OCI-LY3 (cell line): ENCODE data around the gene NDRG4.

Source experiments
- H2AFZ ChIP-seq: fragments of 200-600, 300-600 bp; shearing (Covaris generic); 2 replicates; pipeline ENCODE4 v1.6.0; 2014; ENCODE audit warnings: antibody characterized with exemption, low read depth, low read length
- H3K27ac ChIP-seq: fragments of 200-600, 300-600 bp; sonication (generic); 2 replicates; pipeline ENCODE4 v1.5.1; 2014; ENCODE audit warnings: mild to moderate bottlenecking, low read length, moderate library complexity, mixed read lengths
- H3K27me3 ChIP-seq: fragments of 200-600, 300-600 bp; sonication (generic); 2 replicates; pipeline ENCODE4 v1.6.1; 2014; ENCODE audit warnings: low read depth, low read length, mixed read lengths
- H3K36me3 ChIP-seq: fragments of 200-600, 300-600 bp; sonication (generic); replicated peaks from 2 replicates; pipeline ENCODE3; 2014; ENCODE audit warnings: low read depth, low read length, mixed read lengths
- H3K4me1 ChIP-seq: fragments of 300-600, 200-600 bp; sonication (generic); 2 replicates; pipeline ENCODE4 v1.6.1; 2014; ENCODE audit warnings: low read length, mixed read lengths
- H3K4me2 ChIP-seq: fragments of 200-600, 300-600 bp; sonication (generic); 2 replicates; pipeline ENCODE4 v1.6.1; 2014; ENCODE audit warnings: low read length, mixed read lengths
- H3K4me3 ChIP-seq: fragments of 300-600, 200-600 bp; sonication (generic); 2 replicates; pipeline ENCODE4 v1.5.1; 2014; ENCODE audit warnings: antibody characterized with exemption, mild to moderate bottlenecking, low read length, moderate library complexity
- H3K79me2 ChIP-seq: fragments of 300-600, 200-600 bp; shearing (Covaris generic); 2 replicates; pipeline ENCODE4 v1.6.1; 2014; ENCODE audit warnings: mild to moderate bottlenecking, low read length, mixed read lengths
- H3K9ac ChIP-seq: fragments of 300-600, 200-600 bp; shearing (Covaris generic); 2 replicates; pipeline ENCODE4 v1.6.0; 2014; ENCODE audit warnings: mild to moderate bottlenecking, low read length, moderate library complexity
- H3K9me3 ChIP-seq: fragments of 200-600, 300-600 bp; shearing (Covaris generic); 2 replicates; pipeline ENCODE4 v1.6.1; 2014; ENCODE audit warnings: low read length, mixed read lengths; ENCODE audit not compliant: insufficient read depth
- H4K20me1 ChIP-seq: fragments of 200-600, 300-600 bp; sonication (generic); 2 replicates; pipeline ENCODE4 v1.6.1; 2016; ENCODE audit warnings: low read length, mixed read lengths; ENCODE audit not compliant: insufficient read depth
- EZH2phosphoT487 ChIP-seq: fragments of 200-600 bp; shearing (Covaris generic); IDR thresholded peaks from 2 replicates; pipeline ENCODE4 v1.6.1; 2018; ENCODE audit warnings: antibody characterized with exemption, mixed run types, low read depth
- TF ChIP-seq, protein P1 (sequence below): fragments of 200-600, 300-600 bp; sonication (generic); IDR thresholded peaks from 2 replicates; pipeline ENCODE4 v1.5.1; 2014; ENCODE audit warnings: antibody characterized with exemption, low read length, low read depth

Gene NDRG4

DNA sequence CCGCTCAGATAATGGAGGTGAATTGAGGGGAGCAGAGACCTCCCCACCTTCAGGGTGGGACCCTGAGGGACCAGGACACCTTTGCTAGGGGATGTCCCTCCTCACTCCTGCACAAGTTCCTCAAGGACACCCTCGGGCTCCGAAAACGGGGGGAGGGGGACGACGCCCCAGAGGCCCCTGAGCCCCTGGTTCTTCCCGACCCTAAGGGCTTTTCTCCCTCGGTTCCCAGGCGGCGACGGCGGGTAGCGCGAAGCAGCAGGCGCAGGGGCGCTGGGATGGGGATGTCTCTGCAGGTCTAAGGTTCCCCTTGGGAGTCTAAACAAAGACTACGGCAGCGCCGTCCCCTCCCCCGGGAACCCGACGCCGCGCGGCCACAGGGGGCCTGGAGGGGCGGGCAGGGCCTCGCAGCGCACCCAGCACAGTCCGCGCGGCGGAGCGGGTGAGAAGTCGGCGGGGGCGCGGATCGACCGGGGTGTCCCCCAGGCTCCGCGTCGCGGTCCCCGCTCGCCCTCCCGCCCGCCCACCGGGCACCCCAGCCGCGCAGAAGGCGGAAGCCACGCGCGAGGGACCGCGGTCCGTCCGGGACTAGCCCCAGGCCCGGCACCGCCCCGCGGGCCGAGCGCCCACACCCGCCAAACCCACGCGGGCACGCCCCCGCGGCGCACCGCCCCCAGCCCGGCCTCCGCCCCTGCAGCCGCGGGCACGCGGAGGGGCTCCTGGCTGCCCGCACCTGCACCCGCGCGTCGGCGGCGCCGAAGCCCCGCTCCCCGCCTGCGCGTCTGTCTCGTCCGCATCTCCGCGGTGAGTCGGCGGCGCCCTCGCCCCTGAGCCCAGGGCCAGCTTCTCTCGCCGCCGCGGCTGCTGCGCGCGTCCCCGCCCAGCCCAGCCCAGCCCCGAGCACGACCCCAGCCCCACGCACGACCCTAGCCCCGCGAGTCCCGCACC lies 36.7 kb upstream of the NDRG4 start:
- no peak for TF ChIP-seq EZH2phosphoT487
- TF ChIP-seq, protein P1, sequence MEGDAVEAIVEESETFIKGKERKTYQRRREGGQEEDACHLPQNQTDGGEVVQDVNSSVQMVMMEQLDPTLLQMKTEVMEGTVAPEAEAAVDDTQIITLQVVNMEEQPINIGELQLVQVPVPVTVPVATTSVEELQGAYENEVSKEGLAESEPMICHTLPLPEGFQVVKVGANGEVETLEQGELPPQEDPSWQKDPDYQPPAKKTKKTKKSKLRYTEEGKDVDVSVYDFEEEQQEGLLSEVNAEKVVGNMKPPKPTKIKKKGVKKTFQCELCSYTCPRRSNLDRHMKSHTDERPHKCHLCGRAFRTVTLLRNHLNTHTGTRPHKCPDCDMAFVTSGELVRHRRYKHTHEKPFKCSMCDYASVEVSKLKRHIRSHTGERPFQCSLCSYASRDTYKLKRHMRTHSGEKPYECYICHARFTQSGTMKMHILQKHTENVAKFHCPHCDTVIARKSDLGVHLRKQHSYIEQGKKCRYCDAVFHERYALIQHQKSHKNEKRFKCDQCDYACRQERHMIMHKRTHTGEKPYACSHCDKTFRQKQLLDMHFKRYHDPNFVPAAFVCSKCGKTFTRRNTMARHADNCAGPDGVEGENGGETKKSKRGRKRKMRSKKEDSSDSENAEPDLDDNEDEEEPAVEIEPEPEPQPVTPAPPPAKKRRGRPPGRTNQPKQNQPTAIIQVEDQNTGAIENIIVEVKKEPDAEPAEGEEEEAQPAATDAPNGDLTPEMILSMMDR: no peak

DNA sequence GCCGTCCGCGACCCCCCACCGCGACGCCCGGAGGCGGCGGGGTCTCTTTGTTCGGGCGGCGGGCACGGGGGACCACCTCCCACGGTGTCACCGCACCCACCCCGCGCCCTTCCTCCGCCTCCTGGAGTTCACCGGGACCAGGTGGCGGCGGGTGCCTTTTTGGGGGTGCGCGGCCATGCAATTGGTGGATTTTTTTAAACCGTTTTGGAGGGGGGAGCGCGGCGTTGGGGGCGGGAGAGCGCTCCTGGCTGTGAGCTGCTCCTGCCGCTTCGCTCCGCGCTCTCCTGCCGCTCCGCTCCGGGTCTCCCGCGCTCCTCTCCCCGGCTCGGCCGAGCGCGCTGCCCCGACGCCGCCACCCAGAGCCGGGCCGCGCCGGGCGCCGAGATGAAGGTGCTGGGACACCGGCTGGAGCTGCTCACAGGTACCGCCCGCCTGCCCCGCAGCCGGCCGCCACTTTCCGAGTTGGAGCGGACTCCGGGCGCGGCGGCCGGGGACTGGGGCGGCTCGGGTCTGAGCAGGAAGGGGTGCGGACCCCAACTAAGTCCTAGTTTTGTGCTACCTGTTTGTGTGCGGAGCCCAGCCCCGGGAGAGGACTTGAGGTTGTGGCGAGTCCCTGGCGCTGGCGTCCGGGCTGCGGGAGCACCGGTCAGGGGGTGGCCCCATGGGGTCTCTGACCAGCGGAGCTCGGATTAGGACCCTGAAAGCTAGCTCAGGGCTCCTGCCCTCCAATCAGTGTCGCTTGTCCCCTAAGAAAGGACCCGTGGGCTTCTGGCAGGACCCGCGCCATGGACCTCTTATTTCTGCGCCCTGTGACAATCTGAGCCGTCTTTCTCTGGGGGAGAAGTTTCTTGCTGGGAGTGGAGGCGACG lies 35.7 kb upstream of the NDRG4 start:
- no peak overlapping the region for H3K4me3 ChIP-seq
- H3K4me1 ChIP-seq: peaks cover 2% of the 10 kb centered on the region; the same call in 1 of the 2 replicates
- no peak overlapping the region for H3K9ac ChIP-seq
- H3K27me3 ChIP-seq: no peaks in the 10 kb centered on the region
- H3K79me2 ChIP-seq: no peaks in the 10 kb centered on the region
- H3K4me2 ChIP-seq: no peak overlapping the region
- H3K9me3 ChIP-seq: no peaks in the 10 kb centered on the region
- TF ChIP-seq EZH2phosphoT487: no peak
- TF ChIP-seq, protein P1: no peak
- no peaks in the 10 kb centered on the region for H3K36me3 ChIP-seq
- no peak overlapping the region for H2AFZ ChIP-seq
- no peaks in the 10 kb centered on the region for H4K20me1 ChIP-seq
- no peak overlapping the region for H3K27ac ChIP-seq

More for the DNA sequence above, 36.7 kb upstream of the NDRG4 start:
- Histone ChIP-seq H4K20me1 (no peaks in the 10 kb centered on the region), H3K79me2 (no peaks in the 10 kb centered on the region), H3K27ac (no peak overlapping the region), H3K9me3 (no peaks in the 10 kb centered on the region), H3K4me3 (no peak overlapping the region), H3K27me3 (no peaks in the 10 kb centered on the region), H3K9ac (no peak overlapping the region), H2AFZ (no peak overlapping the region), H3K4me2 (no peak overlapping the region), H3K4me1 (peaks cover 3% of the 10 kb centered on the region; the same call in 1 of the 2 replicates), H3K36me3 (no peaks in the 10 kb centered on the region)

DNA sequence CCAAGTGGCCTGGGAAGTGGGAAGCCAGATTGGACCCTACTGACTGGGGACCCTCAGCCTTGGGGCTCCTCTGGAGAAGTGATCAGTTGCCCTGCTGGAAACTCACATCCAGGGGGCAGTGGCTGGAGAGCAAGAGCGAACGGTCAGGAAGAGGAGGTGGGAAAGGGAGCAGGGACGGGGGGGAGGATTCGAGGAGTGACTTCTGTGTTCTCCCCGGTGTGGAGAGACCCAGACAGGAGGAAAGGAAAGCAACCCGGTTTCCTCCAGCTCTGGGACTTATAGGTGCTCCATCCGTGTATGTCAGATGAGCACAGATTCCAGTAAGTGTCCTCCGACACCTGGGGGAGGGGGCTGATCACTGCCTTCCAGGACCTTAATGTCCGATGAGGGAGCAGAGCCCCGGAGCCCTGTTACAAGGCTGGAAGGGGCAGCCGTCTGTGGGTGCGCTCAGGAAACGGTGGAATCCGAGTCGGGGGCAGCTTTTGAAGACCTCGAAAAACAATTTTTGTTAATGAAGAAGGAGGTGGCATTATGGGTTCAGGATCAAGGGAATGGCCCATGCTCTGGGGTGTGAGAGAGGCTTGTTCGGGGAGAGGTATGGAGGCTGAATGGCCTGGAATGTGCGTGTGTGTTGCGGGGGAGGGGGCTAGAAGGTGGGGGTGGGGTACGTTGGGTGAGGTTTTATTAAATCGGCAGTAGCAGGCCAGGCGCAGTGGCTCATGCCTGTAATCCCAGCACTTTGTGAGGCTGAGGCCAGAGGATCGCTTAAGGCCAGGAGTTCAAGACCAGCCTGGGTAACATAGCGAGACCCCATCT lies 34.8 kb upstream of the NDRG4 start:
- Histone ChIP-seq H3K9me3 (no peaks in the 10 kb centered on the region), H3K9ac (no peak overlapping the region), H3K27me3 (no peaks in the 10 kb centered on the region), H3K36me3 (no peaks in the 10 kb centered on the region), H3K4me3 (no peak overlapping the region), H2AFZ (no peak overlapping the region), H3K27ac (no peak overlapping the region), H3K79me2 (no peaks in the 10 kb centered on the region), H3K4me1 (no peaks in the 10 kb centered on the region), H3K4me2 (no peak overlapping the region), H4K20me1 (no peaks in the 10 kb centered on the region)
- no peak for TF ChIP-seq EZH2phosphoT487
- TF ChIP-seq, protein P1: no peak
